HG03064 (cell line): Measurements from ENCODE around the gene B3GNT3.

Experiments used
- ATAC-seq: cut with Tn5 transposase; IDR thresholded peaks from one replicate; pipeline ENCODE4 v1.9.1; 2021; ENCODE audit warnings: low read depth; ENCODE audit not compliant: unreplicated experiment

The B3GNT3 gene

DNA sequence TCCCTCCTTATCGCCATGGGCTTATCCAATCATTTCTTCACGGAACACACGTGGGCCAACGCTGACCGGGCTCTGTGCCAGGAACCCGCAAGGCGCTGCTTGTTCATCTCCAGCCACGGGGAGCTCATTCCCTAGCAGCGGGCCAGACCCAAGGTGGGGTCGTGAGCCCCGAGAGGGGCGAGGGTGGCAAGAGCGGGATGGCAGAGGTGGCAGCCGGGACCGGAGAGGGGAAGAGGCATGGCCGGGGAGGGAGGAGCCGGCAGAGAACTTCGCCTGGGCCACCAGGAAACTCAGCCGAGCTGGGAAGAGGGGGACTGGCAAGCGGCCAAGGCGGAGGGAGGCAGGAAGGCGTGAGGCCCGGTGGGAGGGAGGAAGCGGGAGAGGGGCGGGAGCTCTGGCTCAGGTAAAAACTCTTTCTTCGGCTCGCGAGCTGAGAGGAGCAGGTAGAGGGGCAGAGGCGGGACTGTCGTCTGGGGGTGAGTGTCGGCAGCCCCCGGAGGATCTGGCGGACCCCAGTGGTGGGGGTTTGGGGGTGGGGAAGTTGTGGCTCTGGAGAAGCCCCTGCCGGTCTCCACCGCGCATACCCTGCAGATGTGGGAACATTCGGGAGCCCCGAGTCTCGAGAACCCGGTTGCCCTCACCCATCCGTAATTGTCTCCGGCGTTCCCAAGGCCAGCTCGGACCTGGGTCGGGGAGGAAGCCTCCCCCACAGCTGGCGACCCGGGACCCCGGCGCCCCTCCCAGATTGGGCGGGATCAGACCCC, at the start of gene B3GNT3:
Gene B3GNT3, plus strand, starts transcription at position 408 of the 764 bp plus-strand sequence. CDS start 12,670 bp downstream, outside the sequence.
- no peak for ATAC-seq

GRCh38 chr19:17747205-17748098, 47.5 kb upstream of the B3GNT3 start:
- ATAC-seq, result peak; percentile 65

- ATAC-seq, result no peak
Observed at GRCh38 chr19:17748884-17749638, 45.9 kb upstream of the B3GNT3 start.

DNA sequence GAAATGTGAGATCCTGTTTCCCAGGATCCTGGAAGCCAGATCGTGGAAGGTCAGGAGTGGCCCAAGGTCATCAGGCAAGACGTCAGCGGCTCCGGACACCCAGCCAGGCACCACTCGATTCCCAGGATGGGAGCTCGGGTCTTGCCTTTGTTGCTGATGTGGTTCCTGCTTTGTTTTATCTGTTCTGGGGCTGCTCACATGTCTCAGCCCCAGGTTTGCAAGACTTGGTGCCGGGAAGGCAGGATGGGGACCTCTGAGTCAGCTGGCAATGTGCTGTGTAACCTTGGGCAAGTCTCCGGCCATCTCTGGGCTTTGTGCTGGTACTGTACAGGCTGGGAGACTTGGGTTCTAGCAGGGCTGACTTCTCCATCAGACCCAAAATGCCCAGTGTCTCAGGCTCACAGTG, 45.0 kb upstream of the B3GNT3 start:
- no peak for ATAC-seq

DNA sequence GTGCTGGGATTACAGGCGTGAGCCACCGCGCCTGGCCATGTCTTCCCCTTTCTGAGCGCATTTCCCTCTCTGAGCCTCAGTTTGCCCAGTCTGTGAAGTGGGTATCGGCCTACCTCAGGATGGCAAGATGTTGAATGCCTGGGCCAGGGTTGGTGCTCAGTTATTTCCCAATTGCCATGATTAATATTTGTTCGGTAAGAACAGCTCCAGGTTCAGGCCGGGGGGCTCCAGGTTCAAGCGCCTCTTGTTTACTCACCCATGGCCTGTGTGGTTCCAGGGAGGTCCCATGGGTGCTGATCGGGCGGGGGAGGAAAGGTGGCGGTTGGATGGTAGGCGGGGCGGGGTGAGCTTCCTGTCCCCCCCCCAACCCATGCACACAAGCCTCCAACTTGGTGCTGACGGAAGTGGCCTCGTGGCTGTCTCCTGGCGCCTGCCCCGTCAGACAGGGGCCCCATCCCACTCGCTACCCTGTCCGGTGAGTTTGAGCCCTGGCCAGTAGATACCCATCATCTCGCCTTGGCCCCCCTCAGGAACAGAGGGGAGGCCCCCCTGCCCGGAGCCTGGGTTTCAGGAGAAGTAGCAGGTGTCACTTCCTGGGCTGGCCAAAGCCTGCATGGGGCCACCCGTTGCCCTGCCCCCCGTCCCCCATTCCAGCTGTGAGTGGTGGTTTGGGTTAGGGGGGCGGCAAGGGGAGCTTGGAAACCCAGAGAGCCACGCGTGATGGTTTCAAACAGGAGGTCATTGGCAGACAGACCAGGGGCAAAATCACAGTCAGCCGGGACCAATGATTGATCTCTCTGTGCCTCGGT, 43.6 kb upstream of the B3GNT3 start, which contains the start of gene FCHO1:
Gene FCHO1, plus strand, starts transcription at position 375 of the 809 bp plus-strand sequence. CDS start 3,688 bp downstream, outside the sequence.
- no peak for ATAC-seq

DNA sequence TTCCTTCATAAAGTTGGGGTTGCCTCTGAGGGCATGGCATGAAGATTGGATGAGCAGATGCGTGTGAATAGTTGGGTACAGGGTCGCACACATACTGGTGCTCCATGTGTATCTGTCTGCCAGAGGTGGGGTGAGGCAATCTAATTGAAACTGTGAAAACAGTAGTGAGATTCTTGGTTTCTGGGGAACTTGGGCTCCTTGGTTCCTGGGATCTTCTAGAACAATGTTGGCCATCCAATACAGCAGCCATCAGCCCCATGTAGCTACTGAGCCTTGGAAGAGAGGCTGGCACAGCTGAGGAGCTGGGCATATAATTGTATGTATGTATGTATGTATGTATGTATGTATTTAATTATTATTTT, 43.0 kb upstream of the B3GNT3 start:
- ATAC-seq, result no peak

DNA sequence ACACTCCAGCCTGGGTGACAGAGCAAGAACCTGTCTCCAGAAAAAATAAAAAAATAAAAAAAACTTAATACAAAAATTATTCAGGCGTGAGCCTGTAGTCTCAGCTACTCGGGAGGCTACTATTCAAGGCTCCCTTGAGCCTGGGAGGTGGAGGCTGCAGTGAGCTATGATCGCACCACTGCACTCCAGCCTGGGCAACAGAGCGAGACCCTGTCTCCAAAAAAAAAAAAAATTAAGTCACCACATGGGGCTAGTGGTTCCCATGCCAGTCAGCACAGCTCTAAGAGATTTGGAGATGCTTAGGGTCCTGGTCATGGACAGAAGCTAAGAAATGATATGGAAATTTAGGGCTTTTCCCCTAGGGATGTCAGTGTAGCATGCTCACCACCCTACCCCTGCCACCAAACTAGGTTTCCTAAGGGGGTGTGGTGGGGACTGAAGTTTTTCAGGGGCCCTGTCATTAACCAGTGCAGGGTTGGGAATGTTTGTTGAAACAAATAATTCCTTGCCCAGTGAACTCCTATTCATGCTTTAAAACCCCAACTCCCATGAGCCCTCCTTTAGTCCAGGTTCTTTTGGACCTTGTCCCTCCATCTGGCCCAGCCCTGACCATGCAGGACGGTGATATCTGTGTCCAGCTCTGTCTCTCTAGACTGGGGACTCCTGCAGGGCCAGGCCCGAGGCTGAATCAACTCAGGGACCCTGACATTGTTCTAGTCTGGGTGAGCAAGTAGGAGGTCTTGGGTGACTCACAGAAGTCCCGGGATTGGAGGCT, 41.9 kb upstream of the B3GNT3 start:
- ATAC-seq, result no peak

- ATAC-seq, result no peak
Observed at GRCh38 chr19:17753976-17754375, 41.0 kb upstream of the B3GNT3 start.

GRCh38 chr19:17754634-17755442, 40.1 kb upstream of the B3GNT3 start:
- ATAC-seq, result no peak

GRCh38 chr19:17755443-17755890, 39.5 kb upstream of the B3GNT3 start:
- no peak for ATAC-seq

DNA sequence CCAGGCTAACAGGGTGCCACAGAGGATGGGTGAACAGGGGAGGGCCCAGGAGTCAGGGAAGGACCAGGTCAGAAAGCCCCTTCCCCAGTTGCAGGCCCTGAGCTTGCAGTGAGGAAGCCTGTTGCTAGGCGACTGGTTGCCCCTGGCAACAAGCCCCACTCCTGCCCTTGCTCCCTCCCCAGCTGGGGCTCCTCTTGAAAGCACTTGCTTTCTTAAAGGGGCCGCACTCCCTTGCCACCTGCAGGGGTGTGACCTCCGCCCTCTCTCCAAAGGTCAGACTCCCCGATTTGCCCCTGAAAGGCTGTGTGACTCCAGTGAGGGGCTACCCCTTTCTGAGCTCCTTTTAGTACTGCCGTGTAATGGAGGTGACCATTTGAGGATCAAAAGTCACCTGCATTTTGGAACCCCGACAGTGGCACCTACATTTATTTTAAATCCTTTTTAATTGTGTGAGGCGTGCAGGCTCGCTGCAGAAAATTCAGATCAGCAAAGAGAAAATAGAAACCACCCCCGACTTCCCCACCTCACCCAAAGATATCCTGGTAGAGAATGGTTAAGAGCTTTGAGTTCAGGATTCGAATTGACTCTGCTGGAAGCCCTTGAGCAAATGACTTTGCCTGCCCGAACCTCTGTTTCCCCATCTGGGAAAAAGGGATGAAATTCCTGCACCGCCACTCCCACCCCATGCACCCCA, 38.8 kb upstream of the B3GNT3 start:
- no peak for ATAC-seq

GRCh38 chr19:17757125-17757524, 37.8 kb upstream of the B3GNT3 start:
- no peak for ATAC-seq

DNA sequence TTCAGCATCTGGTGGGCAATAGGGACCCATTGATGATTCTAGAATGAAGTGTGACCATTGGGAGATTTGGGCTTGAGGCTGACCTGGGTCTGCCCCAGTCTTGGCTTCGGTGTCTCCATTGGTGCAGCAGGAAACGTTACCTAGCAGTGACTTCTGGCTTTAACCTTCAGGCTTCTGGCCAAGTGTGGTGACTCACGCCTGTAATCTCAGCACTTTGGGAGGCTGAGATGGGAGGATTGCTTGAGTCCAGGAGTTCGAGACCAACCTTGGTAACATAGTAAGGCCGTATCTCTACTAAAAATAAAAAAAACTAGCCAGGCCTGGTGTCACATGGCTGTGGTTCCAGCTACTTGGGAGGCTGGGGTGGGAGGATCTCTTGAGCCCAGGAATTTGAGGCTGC, 36.4 kb upstream of the B3GNT3 start:
- ATAC-seq, result no peak

DNA sequence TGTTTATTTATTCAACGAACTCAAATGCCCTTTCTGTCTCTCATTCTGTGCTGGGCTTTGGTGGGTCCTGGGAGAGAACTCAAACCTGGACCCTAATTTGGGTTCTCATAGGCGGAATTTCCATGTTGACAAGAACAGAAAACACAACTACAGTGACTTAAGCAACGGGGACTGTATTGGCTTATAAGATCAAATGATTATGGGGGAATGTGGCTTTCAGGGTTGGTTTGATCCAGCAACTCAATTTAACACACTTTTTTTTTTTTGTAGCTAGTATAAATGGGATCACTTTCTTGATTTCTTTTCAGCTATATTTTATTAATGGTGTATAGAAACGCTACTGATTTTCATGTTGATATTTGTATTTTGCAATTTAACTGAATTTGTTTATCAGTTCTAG, 33.8 kb upstream of the B3GNT3 start:
- ATAC-seq, result no peak

GRCh38 chr19:17762505-17763229, 32.3 kb upstream of the B3GNT3 start:
- no peak for ATAC-seq

GRCh38 chr19:17764348-17764747, 30.6 kb upstream of the B3GNT3 start:
- no peak for ATAC-seq

DNA sequence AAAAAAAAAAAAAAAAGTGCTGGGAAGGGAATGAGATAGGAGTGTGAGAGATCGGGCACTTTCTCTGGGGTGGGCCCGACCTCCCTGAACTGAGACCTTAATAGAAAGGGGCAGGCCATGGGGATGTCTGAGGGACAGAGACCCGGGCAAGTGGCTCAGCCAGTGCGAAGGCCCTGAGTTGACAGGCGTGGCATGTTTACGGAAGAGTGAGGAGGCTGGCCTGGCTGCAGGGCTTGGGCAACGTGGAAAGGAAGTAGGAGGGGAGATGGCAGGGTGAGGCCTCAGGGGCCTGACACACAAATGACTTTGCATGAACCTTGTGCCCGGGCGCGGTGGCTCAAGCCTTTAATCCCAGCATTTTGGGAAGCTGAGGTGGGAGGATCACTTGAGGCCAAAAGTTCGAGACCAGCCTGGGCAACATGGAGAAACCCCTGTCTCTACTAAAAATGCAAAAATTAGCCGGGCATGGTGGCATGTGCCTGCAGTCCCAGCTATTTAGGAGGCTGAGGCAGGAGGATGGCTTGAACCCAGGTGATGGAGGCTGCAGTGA, 29.8 kb upstream of the B3GNT3 start:
- ATAC-seq, result no peak
